Measurements from ENCODE around the gene OIP5.
"Not testable (repeated sequence)": the region's sequence is repeated elsewhere in the genome, so short reads cannot be mapped to it uniquely, and the experiment has no call there.

The OIP5 gene

GRCh38 chr15:41301139-41301538 lies 31.3 kb downstream of the OIP5 start:
- not testable (repeated sequence) for DNase-seq

- no peak for DNase-seq
Measured at GRCh38 chr15:41292521-41292920, 39.9 kb downstream of the OIP5 start.

GRCh38 chr15:41291065-41291631 lies 41.2 kb downstream of the OIP5 start:
- DNase-seq = no peak

- DNase-seq = no peak
Measured at GRCh38 chr15:41289953-41290352, 42.4 kb downstream of the OIP5 start.

- DNase-seq = no peak
Measured at GRCh38 chr15:41288464-41288863, 43.9 kb downstream of the OIP5 start.

- no peak for DNase-seq
Measured at GRCh38 chr15:41286665-41287333, 45.6 kb downstream of the OIP5 start.

GRCh38 chr15:41285285-41285684 lies 47.1 kb downstream of the OIP5 start:
- no peak for DNase-seq

- DNase-seq = no peak
Measured at GRCh38 chr15:41284427-41285177, 47.8 kb downstream of the OIP5 start.

- peak; percentile 86 to 96 (median 92) for DNase-seq
Measured at GRCh38 chr15:41283653-41284426, 48.6 kb downstream of the OIP5 start.

GRCh38 chr15:41282980-41283652 lies 49.3 kb downstream of the OIP5 start:
- DNase-seq = not testable (repeated sequence)

GRCh38 chr15:41282436-41282835 lies 50.0 kb downstream of the OIP5 start:
- not testable (repeated sequence) for DNase-seq

GRCh38 chr15:41281236-41281635 lies 51.2 kb downstream of the OIP5 start:
- DNase-seq = no peak

GRCh38 chr15:41279535-41280283 lies 52.7 kb downstream of the OIP5 start:
- no peak for DNase-seq

- no peak for DNase-seq
Measured at GRCh38 chr15:41278319-41278718, 54.1 kb downstream of the OIP5 start.

GRCh38 chr15:41276831-41277230 lies 55.6 kb downstream of the OIP5 start:
- DNase-seq = no peak

- no peak for DNase-seq
Measured at GRCh38 chr15:41269887-41270286, 62.5 kb downstream of the OIP5 start.

- no peak for DNase-seq
Measured at GRCh38 chr15:41263891-41264351, 68.5 kb downstream of the OIP5 start.

- no peak for DNase-seq
Measured at GRCh38 chr15:41262571-41262970, 69.8 kb downstream of the OIP5 start.

- not testable (repeated sequence) for DNase-seq
Measured at GRCh38 chr15:41260924-41261323, 71.5 kb downstream of the OIP5 start.

GRCh38 chr15:41259546-41260189 lies 72.7 kb downstream of the OIP5 start:
- no peak for DNase-seq
